Heart right ventricle (tissue), 16 donors: ENCODE data around the gene SKIDA1. TPM values are rescaled to one million over a fixed set of nuclear protein-coding genes. Genes with fewer than 3 reads are reported as not detected.
A peak's percentile ranks its signal among the peaks of the same experiment; 100 is the strongest.

Experiments used
- ATAC-seq, 8 donors: fragments of 200-7000 bp; cut with Tn5 transposase; one replicate each; pipeline ENCODE4 v1.9.1; 2020; ENCODE audit warnings: mild to moderate bottlenecking in 8 of 8, moderate library complexity in 8 of 8, moderate number of reproducible peaks in 1 of 8
- DNase-seq, 2 donors: peaks; one replicate each; pipeline ENCODE4 v3.0.0-alpha.2; 2020
- H3K27ac ChIP-seq, 10 donors: fragments of 200-600 bp; sonication (generic) in 2 of 10; one replicate each; pipeline versions ENCODE4 v1.5.0 to v1.8.0; 2020 to 2022; ENCODE audit warnings: mild to moderate bottlenecking in 3 of 10
- H3K27me3 ChIP-seq, 7 donors: fragments of 200-600 bp; one replicate each; pipeline ENCODE4 v1.8.0; 2021 to 2022; ENCODE audit warnings: mild to moderate bottlenecking in 2 of 7
- H3K36me3 ChIP-seq, 9 donors: fragments of 200-600 bp; sonication (generic) in 1 of 9; one replicate each; pipeline versions ENCODE4 v1.5.0 to v1.8.0; 2020 to 2022; ENCODE audit warnings: mild to moderate bottlenecking in 2 of 9
- H3K4me1 ChIP-seq, 9 donors: fragments of 200-600 bp; sonication (generic) in 1 of 9; one replicate each; pipeline versions ENCODE4 v1.5.0 to v1.8.0; 2020 to 2022; ENCODE audit warnings: mild to moderate bottlenecking in 4 of 9
- H3K4me3 ChIP-seq, 10 donors: fragments of 200-600 bp; sonication (generic) in 2 of 10; one replicate each; pipeline versions ENCODE4 v1.5.0 to v1.8.0; 2020 to 2022; ENCODE audit warnings: mild to moderate bottlenecking in 7 of 10, moderate library complexity in 2 of 10
- H3K9me3 ChIP-seq, 11 donors: fragments of 200-600 bp in 10 of 11; sonication (generic) in 2 of 11; one replicate each; pipeline versions ENCODE4 v1.5.0 to v1.8.0; 2013 to 2022; ENCODE audit warnings: mild to moderate bottlenecking in 2 of 11, control low read depth in 1 of 11, moderate library complexity in 1 of 11
- WGBS, 2 donors: extraction: QIAGEN DNeasy Blood & Tissue Kit; methylation state at CpG; one replicate each; pipeline ENCODE4 v1.1.7; 2013; ENCODE audit warnings: inconsistent platforms in 1 of 2; 5-methylcytosine and 5-hydroxymethylcytosine counted together
- intact Hi-C, 10 donors: fragments of 100-400 bp; cut with DNase I; formaldehyde crosslinking; loops; one replicate each; pipeline versions ENCODE4 v1.11.1 to v1.14.2; 2022
- polyA plus RNA-seq, 2 donors: library from polyadenylated mRNA; stranded (reverse); fragments of 200-250 nt; gene quantifications; one replicate each; pipeline ENCODE4 v1.2.3, GENCODE V29; 2013
- total RNA-seq, 10 donors: library from RNA; stranded (reverse); fragmentation: NEBNext Ultra II Directional in 3 of 10; extraction: Animal tissue kit (Norgen Biotek cat#: 25700) in 3 of 10; gene quantifications; one replicate each; pipeline versions ENCODE4 v1.2.1 to v1.2.4, GENCODE V29; 2021 to 2023
- TF ChIP-seq, protein P1 (sequence below), 9 donors: fragments of 200-600 bp; sonication (generic) in 2 of 9; IDR thresholded peaks; one replicate each; pipeline versions ENCODE4 v1.5.0 to v1.8.0; 2021 to 2022; ENCODE audit warnings: antibody characterized with exemption in 9 of 9, mild to moderate bottlenecking in 5 of 9, moderate library complexity in 1 of 9
- donor health status: Arrhythmogenic right ventricular cardiomyopathy.
- donor health status: ischemic (EF 13 %, LVEDD 7.1; RV severe dilation, severe dysfunction).
- donor health status: healthy with polysubstance abuse.
- donor health status: DM: no; HTN: yes; CAD: no.
- donor health status: DM: no; HTN: no; CAD: no.
- donor health status: ischemic (EF 25% LVEDD 6.9; RV normal size, moderate dysfunction).
- donor health status: ischemic (EF 25% LVEDD 5.7; RV mildly dilated, moderate dysfunction).
- donor health status: healthy.
- donor health status: DM: yes; HTN: yes; CAD: no.
- donor health status: Ischemic cardiomyopathy.
- donor health status: ischemic (EF 35%, LVEDD 5.7; RV mildly dilated, moderate dysfunction).
- donor health status: nonischemic (EF 11% LVEDD 7.7; RV severe dilation, severe dysfunction).
- donor health status: DM: yes; HTN: yes; CAD: no.
- donor health status: PGD.
- donor health status: ischemic (EF 29% LVEDD 5.4; RV normal size, mild dysfunction).
- donor health status: nonischemic (EF 23%, LVEDD 6.1; RV moderate dilation, normal function).

SKIDA1 gene
- total and polyA plus RNA-seq, 12 donors: 0.23 to 6.4 (median 2.6) TPM

DNA sequence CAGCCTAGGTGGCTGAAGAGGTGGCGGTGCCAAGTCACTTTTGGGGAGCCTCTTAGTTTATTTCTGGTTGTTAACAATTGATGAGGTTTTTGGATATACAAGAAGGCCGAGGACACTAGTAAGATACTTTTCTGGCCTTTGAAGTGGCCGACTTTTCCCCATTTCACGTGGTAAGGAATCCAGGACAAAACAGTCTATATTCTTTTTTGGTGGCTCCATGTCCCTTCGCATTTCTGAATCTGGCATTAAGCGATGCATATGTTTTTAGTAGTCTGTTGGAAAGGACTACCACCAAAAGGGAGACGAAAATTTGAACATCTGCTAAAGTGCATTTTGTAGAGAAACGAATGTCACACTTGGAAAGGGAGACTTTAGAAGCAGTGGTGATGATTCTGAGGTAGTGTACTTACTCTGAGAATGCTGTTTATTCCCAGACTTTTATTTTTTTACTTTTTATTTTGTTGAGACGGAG lies 10.0 kb upstream of the SKIDA1 start:
- Histone ChIP-seq H3K36me3 (peaks cover 0 to 43% (median 30%) of the 10 kb centered on the region in 9 donors), H3K27ac (peak overlapping the region in 9 of 10 donors; percentile 94 to 99 (median 98)), H3K4me1 (peaks cover 0 to 39% (median 27%) of the 10 kb centered on the region in 9 donors), H3K27me3 (no peaks in the 10 kb centered on the region), H3K9me3 (no peaks in the 10 kb centered on the region), H3K4me3 (peak overlapping the region; percentile 72 to 88 (median 80))
- TF ChIP-seq, protein P1, sequence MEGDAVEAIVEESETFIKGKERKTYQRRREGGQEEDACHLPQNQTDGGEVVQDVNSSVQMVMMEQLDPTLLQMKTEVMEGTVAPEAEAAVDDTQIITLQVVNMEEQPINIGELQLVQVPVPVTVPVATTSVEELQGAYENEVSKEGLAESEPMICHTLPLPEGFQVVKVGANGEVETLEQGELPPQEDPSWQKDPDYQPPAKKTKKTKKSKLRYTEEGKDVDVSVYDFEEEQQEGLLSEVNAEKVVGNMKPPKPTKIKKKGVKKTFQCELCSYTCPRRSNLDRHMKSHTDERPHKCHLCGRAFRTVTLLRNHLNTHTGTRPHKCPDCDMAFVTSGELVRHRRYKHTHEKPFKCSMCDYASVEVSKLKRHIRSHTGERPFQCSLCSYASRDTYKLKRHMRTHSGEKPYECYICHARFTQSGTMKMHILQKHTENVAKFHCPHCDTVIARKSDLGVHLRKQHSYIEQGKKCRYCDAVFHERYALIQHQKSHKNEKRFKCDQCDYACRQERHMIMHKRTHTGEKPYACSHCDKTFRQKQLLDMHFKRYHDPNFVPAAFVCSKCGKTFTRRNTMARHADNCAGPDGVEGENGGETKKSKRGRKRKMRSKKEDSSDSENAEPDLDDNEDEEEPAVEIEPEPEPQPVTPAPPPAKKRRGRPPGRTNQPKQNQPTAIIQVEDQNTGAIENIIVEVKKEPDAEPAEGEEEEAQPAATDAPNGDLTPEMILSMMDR (IDR thresholded peaks at IDR 0.05): no peak
- intact Hi-C loops: loop anchor here in 3 of 10 donors (5.0 to 10.0 kb wide), 3 partner anchors 38 to 719 kb away; no protein-coding TSS in a partner anchor
- DNase-seq (no peak), ATAC-seq (no peak)
- WGBS, 2 donors: 17 to 26% methylated on average over 9 of the region's 9 CpGs

DNA sequence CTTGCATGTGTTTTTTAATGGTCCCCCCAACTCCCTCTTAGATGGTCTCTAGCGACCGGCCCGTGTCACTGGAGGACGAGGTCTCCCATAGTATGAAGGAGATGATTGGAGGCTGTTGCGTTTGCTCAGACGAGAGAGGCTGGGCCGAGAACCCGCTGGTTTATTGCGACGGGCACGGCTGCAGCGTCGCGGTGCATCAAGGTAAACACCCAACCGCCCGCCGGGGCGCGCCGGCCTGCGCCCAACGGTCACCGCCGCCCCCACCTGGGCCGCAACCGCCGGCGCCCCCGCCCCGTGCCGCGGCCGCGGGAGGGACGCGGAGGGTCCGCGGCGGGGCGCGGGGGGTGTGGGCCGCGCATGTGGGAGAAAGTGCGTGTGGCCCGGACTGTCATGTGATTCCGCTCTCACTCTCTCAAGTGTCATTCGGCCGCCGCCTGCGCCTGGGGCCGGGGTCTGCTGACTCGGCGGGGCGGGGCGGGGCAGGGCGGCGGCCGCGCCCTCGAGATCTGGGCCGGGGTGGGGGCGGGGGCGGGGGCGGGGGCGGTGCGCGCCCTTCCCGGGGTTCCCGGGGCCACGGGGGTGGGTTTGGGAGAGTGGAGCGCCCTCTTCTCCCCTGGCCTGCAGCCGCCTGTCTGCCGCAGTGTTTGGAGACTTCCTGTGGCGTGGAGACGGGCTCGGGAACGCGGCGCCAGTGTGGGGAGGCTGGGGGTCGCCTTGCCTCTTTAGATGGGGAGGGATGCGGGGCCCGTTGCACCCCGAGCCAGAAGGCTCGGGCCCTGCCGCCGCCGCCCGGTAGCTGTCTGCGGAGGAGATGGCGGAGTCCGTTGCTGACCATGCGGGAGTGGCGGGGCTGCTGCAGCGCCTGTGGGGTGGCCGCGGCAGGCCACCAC lies 9.4 kb upstream of the SKIDA1 start:
- Histone ChIP-seq H3K9me3 (no peaks in the 10 kb centered on the region), H3K36me3 (peaks cover 0 to 36% (median 24%) of the 10 kb centered on the region in 9 donors), H3K27ac (peak overlapping the region; percentile 76 to 99 (median 98)), H3K4me3 (peak overlapping the region; percentile 72 to 88 (median 80)), H3K27me3 (no peaks in the 10 kb centered on the region), H3K4me1 (peaks cover 0 to 44% (median 27%) of the 10 kb centered on the region in 9 donors)
- intact Hi-C loops: loop anchor here in 7 of 10 donors (5.0 to 10.0 kb wide), 3 partner anchors 38 to 720 kb away; no protein-coding TSS in a partner anchor
- 1% methylated on average over 79 to 96 of the region's 96 CpGs for WGBS, 2 donors
- TF ChIP-seq, protein P1 (IDR thresholded peaks at IDR 0.05): peak in 3 of 9 donors; percentile 24 to 34 (median 27)
- DNase-seq: peak; percentile 54 to 62
- ATAC-seq: peak; percentile 3 to 50 (median 8)

DNA sequence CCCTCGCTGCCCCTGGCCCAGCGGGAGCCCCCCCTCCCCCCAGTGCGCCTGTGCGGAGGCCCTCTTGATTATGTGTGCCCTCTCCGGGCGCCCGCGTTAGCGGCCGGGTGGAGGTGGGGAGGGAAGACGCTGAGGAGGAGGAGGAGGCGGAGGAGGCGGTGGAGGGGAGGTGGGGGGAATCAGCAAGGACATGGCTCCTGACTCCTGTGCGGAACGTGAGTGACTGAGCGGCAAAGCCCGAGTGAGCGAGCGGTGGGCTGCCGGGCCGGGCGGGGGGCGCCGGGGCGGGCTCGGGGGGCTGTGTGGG lies 8.8 kb upstream of the SKIDA1 start:
- Histone ChIP-seq H3K9me3 (no peaks in the 10 kb centered on the region), H3K27ac (peak overlapping the region; percentile 76 to 99 (median 98)), H3K4me3 (peak overlapping the region; percentile 72 to 88 (median 80)), H3K27me3 (no peaks in the 10 kb centered on the region), H3K36me3 (peaks cover 0 to 30% (median 18%) of the 10 kb centered on the region in 9 donors), H3K4me1 (peaks cover 0 to 44% (median 27%) of the 10 kb centered on the region in 9 donors)
- ATAC-seq (no peak), DNase-seq (no peak)
- intact Hi-C loops: loop anchor here in 6 of 10 donors (5.0 to 10.0 kb wide), 3 partner anchors 37 to 721 kb away; no protein-coding TSS in a partner anchor
- WGBS, 2 donors: 1 to 2% methylated on average over 10 to 24 of the region's 26 CpGs
- TF ChIP-seq, protein P1 (IDR thresholded peaks at IDR 0.05): no peak

DNA sequence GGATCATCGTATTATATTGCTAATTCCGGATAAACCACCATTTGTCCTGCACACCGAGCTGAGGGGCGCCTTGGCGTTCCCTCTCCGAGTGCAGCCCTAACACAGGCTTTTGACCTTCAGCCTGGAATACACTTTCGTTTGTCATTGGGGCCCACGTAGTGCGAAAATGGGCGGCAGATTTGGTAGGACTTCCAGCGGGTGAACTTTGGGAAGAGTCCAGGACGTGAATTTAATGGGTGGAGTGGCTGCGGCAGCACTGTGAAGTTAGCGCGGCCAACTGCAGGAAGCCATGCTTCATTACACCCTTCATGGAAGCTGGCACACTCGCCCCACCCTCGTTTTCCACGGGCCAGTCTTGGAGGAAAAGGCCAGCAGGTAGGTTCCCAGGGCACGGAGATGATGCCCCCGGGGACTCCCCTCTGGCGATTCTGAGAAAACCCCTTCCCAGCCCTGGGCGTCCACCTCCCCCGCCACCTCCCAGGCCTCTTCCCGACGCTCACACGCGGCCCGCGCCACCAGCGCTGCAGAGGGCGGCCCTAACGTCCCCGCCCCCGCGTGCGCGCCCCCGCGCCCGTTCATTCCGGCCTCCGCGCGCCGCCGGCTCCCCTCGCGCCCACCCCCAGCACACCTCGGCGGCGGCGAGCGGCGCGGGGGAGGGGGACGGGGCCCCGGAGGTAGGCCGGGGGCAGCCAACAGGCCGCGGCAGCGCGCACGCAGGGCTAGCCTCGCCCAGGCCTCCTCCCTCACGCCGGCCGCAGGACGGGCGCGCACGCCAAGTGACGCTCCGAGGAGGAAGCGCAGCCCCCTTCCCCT lies 8.2 kb upstream of the SKIDA1 start, which contains the start of gene MLLT10:
TSS of gene MLLT10 (plus strand) at position 766 of the 813 bp plus-strand sequence. CDS start 413 bp downstream, outside the sequence.
- intact Hi-C loops: loop anchor here in 6 of 10 donors (5.0 to 10.0 kb wide), 3 partner anchors 36 to 721 kb away; no protein-coding TSS in a partner anchor
- WGBS, 2 donors: 1% methylated on average over 51 to 70 of the region's 74 CpGs

More for the DNA sequence above, 8.2 kb upstream of the SKIDA1 start, which contains the start of gene MLLT10:
- Histone ChIP-seq H3K27me3 (no peaks in the 10 kb centered on the region), H3K27ac (peak within 1 kb of the TSS; percentile 76 to 99 (median 98)), H3K36me3 (peaks cover 0 to 25% (median 13%) of the 10 kb centered on the region in 9 donors), H3K4me3 (peak within 1 kb of the TSS; percentile 72 to 88 (median 80)), H3K4me1 (peaks cover 0 to 44% (median 27%) of the 10 kb centered on the region in 9 donors), H3K9me3 (no peaks in the 10 kb centered on the region)
- DNase-seq: peak; percentile 94 to 96
- TF ChIP-seq, protein P1 (IDR thresholded peaks at IDR 0.05): peak in 5 of 9 donors; percentile 8 to 37 (median 21)
- peak; percentile 94 to 97 (median 96) for ATAC-seq
